BJ (cell line): ENCODE measurements around the gene LYST. TPM values are rescaled to one million over a fixed set of nuclear protein-coding genes. Genes with fewer than 3 reads are reported as not detected.

Experiments used
- CTCF ChIA-PET: fragments of 350-600 bp; formaldehyde crosslinking; extraction: SDS; loops from one replicate; lab custom pipeline; 2021; ENCODE audit warnings: antibody characterized with exemption, inconsistent platforms; lab: Yijun Ruan, JAX
- POLR2A ChIA-PET: fragments of 300-600 bp; sonication (Branson Sonifier 250); formaldehyde crosslinking; extraction: SDS; loops from one replicate; lab custom pipeline; 2021; ENCODE audit warnings: antibody characterized with exemption; lab: Charles Lee
- DNase-seq: peaks from one replicate; pipeline ENCODE4 v3.0.0-alpha.2; 2011; ENCODE audit warnings: low read depth
- H3K27me3 ChIP-seq: 2 replicates; pipeline ENCODE4 v1.6.0; 2011; ENCODE audit warnings: low read length; ENCODE audit not compliant: control insufficient read depth, insufficient read depth
- H3K36me3 ChIP-seq: 2 replicates; pipeline ENCODE4 v1.5.1; 2011; ENCODE audit warnings: low read length; ENCODE audit not compliant: control insufficient read depth, insufficient read depth
- H3K4me3 ChIP-seq: 2 replicates; pipeline ENCODE4 v1.5.1; 2011; ENCODE audit warnings: low read depth, mild to moderate bottlenecking, control low read depth, low read length
- polyA plus RNA-seq: library from polyadenylated mRNA; depleted of rRNA; stranded (reverse); fragments of >200 nt; gene quantifications from 2 replicates; pipeline ENCODE4 v1.2.3, GENCODE V29; 2011
- TF ChIP-seq, protein P1 (sequence below): IDR thresholded peaks from 2 replicates; pipeline ENCODE4 v1.5.1; 2011; ENCODE audit warnings: low read depth, mild to moderate bottlenecking, control low read depth, inconsistent platforms, low read length, moderate library complexity; ENCODE audit not compliant: insufficient read depth

LYST gene
- polyA plus RNA-seq, 1 experiment = 7.2 TPM

DNA sequence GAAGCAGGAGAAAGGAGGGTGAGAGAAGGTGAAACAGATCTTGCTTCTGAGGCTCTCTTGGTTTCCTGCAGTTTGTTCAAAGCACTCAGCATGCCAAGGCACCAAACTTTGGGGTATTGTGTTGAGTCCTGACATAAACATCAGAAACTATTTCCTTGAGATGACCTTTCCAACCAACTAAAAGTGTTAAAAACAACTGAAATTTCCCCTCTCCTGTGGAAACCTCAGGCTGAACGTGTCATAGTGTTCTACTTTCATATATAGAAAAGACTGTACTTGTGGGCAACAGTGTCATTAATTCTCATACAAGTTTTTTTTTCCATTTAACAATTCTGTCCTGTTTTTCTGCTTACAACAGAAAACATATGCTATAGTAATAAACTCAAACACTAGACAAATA, 6.3 kb upstream of the LYST start:
- TF ChIP-seq, protein P1, sequence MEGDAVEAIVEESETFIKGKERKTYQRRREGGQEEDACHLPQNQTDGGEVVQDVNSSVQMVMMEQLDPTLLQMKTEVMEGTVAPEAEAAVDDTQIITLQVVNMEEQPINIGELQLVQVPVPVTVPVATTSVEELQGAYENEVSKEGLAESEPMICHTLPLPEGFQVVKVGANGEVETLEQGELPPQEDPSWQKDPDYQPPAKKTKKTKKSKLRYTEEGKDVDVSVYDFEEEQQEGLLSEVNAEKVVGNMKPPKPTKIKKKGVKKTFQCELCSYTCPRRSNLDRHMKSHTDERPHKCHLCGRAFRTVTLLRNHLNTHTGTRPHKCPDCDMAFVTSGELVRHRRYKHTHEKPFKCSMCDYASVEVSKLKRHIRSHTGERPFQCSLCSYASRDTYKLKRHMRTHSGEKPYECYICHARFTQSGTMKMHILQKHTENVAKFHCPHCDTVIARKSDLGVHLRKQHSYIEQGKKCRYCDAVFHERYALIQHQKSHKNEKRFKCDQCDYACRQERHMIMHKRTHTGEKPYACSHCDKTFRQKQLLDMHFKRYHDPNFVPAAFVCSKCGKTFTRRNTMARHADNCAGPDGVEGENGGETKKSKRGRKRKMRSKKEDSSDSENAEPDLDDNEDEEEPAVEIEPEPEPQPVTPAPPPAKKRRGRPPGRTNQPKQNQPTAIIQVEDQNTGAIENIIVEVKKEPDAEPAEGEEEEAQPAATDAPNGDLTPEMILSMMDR = no peak
- ChIA-PET POLR2A (no interaction called here), CTCF (no interaction called here)
- Histone ChIP-seq H3K4me3 (no peak overlapping the region), H3K36me3 (no peaks in the 10 kb centered on the region), H3K27me3 (no peaks in the 10 kb centered on the region)
- DNase-seq = no peak

DNA sequence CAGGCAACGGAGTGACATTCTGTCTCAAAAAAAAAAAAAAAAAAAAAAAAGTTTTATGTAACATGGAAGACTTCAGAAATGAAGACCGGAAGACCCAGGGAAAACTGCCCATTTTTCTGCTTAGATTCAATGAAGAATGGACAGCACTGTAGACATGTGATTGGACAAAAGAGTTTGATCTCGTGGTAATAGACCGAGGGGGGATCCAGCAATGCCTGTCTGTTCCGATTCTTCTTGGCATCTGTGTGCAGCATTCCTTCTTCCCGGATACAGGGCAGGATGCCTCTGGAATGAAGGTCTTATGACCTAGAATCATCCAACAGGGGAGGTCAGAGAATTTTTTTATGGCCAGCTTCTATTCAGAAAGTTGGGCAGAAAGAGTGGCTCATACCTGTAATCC, 5.6 kb upstream of the LYST start:
- DNase-seq = no peak
- no peak overlapping the region for H3K4me3 ChIP-seq
- TF ChIP-seq, protein P1 = no peak
- ChIA-PET POLR2A (no interaction called here), CTCF (no interaction called here)
- no peaks in the 10 kb centered on the region for H3K27me3 ChIP-seq
- no peaks in the 10 kb centered on the region for H3K36me3 ChIP-seq

DNA sequence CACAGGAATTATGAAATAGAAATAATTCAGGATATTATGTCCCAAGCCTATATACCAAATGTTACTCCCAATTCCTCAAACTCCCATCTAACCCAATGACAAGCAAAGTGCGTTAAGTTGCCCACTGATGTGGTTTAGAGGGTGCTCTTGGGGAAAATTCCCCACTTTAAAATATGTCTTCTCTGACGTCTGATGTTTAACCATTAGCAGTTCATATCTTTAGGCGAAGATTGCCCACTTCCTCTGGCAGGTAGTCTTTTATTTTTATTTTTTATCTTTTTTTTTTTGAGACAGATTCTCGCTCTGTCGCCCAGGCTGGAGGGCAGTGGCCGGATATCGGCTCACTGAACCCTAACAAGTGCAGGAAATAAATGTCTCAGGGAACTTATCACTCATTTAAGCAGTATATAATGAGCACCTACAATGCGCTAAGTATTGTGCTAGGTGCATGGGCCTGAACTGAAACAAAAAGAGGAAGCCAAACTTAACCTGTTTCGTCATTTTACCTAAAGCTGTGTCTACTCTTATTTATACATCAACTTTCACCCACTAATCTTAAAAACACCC, 1.3 kb upstream of the LYST start:
- no peak for DNase-seq
- Histone ChIP-seq H3K36me3 (no peaks in the 10 kb centered on the region), H3K27me3 (no peaks in the 10 kb centered on the region), H3K4me3 (no peak overlapping the region)
- ChIA-PET POLR2A (no interaction called here), CTCF (interaction anchor here (1.4 to 3.1 kb wide), 2 partner anchors 104 to 363 kb away, joined by 5 to 37 read pairs; partner anchors contain the start of gene B3GALNT2)
- TF ChIP-seq, protein P1 = no peak

DNA sequence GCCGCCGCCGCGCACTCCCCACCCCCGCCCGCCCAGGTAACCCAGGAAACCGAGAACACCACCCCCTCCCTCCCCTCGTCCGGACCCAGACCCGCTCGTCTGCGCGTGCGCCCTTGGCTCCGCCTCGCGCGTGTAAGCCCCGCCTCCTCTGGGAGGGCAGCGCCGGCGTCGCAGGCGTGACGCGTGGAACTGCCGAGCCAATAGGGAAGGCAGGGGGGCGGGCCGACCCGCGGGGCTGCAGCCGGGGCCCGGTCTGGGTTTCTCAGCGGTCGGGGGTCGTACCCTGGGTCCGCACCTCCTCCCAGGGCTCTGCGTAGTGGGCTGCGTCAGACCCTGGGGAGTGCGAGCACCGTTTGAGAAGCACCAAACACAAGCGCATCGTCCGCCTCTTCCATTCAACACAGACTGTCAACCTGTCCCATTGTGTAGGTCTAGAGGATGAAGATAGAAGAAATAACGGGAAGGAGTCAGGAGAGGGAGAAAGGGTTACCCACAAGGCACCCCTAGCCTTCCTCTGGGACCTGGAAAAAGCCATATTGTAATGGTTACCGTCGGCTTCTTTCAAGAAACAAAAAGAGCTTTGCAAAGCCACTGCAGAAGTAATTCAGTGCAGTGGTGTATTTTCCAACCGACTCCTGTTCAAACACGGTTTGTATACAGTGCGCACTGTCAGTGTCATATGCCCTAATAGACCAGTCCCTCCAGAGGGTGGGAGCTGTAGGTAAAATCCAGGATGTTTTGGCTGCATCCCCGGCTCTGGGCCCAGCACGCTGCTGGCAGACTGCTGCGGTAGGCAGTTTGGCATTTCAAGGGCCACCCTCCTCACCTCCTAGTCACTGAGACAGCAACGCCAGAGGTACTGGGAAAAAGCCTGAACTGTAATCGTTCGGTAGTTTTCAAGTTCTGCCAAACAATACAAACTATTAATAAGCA, 473 bp upstream of the LYST start:
- no peaks in the 10 kb centered on the region for H3K27me3 ChIP-seq
- peak; percentile 39 for DNase-seq
- POLR2A ChIA-PET = no interaction called here
- H3K4me3 ChIP-seq = peak overlapping the region; percentile 79
- TF ChIP-seq, protein P1 = no peak
- H3K36me3 ChIP-seq = no peaks in the 10 kb centered on the region
- CTCF ChIA-PET = interaction anchor here (0.7 to 3.1 kb wide), 8 partner anchors 48 to 362 kb away, joined by 3 to 37 read pairs (median 4); partner anchors contain the start of gene B3GALNT2
